GM08714 (cell line): ENCODE measurements around the gene TRANK1.

ENCODE experiments used
- H3K4me3 ChIP-seq: fragments of 200-500 bp; sonication (Bioruptor generic); 2 replicates; pipeline ENCODE4 v1.5.1; 2014; ENCODE audit warnings: mild to moderate bottlenecking, low read length, inconsistent platforms
- ZNF274 ChIP-seq: IDR thresholded peaks from 2 replicates; pipeline ENCODE4 v1.6.1; 2012; ENCODE audit warnings: mild to moderate bottlenecking, low read depth, low read length

Gene TRANK1

DNA sequence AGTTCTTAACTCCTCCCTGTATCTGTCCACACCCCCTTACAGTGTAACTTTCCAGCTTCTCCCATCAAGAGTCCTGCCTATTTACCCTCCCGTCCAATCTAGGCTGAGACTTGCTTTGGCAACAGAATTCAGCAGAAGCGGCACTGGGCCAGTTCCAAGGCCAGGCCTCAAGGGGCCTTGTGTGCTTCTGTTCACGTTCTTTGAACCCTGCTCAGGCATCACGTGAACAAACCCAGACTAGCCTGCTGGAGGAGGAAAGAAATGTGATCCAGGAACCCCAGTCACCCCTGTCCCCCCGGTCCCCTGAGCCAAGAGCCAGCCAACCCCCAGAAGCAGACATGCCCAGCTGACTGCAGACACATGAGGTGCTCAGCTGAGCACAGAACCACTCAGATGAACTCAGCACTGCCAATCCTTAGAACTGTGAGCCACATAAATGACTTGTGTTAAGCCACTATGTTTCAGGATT, 104.4 kb downstream of the TRANK1 start:
- no peak overlapping the region for H3K4me3 ChIP-seq
- TF ChIP-seq ZNF274: no peak

DNA sequence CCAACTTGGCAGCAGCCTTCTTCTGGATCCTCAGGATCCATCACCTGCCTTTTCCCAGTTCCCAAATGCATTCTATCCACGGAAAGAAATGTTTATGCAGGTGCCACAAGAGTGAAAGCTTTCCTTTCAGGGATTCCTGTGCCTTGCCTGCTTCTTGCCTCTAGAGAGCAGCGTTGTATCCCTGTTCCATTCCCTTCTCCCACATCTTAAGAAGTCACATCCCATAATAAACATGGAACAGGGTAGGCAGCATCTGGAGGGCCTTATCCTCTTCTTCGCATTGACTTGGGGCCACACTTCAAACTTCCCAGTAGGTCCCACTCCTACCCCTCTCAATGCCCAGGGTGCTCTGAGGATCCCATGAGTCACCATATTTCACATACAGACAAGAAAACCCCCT, 107.8 kb downstream of the TRANK1 start:
- no peak for TF ChIP-seq ZNF274
- no peak overlapping the region for H3K4me3 ChIP-seq

DNA sequence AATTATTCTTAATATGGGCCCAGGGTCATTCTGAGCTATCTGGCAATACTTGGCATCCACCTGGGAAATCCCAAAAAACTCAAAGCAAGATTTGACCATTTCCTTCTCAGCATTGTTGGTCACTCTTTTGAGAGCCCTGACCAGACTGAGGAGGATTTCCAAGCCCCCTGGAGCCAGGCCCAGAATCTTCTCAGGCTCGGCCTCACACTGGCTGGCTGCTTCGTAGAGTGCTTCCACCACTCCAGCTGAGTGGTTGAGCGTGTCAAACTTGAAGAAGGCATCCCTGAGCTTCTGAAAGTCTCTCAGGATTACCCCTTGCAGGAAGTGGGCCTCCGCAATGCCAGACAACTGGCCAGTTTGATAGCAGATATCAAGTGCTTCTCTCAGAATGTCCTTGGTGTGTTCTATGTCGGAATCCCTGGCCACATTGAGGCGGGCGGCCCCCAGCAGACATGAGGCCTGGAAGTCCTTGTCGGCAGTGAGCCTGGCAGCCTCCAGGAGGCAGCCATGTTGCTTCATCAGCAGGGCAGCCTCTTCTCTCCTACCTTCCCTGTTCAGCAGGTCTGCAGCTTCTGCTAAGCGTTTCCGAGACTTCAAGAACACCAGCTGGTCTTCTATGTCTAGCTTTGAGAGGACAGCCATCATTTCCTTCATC, 111.6 kb downstream of the TRANK1 start:
- H3K4me3 ChIP-seq: no peak overlapping the region
- TF ChIP-seq ZNF274: no peak

DNA sequence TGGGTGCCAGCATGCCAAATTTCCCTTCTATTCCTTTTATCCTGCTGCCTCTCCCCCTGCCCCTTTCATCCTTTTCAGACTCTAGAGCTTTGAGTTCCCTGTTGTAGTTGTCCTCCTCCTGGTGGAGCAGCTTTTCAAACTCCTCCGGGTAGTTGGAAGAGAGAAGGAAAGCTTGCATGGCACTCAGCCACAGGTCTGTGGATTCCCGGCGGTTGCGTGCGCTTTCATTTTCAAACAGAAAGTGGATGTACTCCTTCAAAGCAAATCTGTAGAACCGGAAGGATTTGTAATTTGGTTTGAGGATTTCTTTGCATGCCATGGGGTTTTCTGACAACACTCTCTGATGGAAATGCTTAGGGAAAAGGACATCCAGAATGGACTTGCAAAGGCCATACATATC, 112.4 kb downstream of the TRANK1 start:
- no peak overlapping the region for H3K4me3 ChIP-seq
- TF ChIP-seq ZNF274: no peak

DNA sequence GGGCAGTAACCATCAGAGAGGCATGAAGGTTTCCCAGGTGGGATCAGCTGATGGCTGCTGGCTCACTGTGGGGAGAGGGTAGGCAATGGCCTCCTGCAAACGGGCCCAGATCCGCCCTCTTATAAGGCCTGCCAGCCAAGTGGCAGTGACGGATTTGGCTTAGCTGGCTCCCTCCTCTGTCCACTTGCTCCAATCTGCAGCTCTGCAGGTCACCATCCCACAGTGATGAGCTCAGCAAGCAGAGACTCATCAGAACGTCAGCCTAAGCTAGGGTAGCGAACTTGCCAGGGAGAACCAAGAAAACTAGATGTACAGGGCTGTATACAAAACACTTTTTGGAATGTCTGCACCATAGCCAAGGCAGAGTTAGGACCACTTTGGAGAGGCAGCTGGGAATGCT, 117.7 kb downstream of the TRANK1 start:
- TF ChIP-seq ZNF274: no peak
- no peak overlapping the region for H3K4me3 ChIP-seq

DNA sequence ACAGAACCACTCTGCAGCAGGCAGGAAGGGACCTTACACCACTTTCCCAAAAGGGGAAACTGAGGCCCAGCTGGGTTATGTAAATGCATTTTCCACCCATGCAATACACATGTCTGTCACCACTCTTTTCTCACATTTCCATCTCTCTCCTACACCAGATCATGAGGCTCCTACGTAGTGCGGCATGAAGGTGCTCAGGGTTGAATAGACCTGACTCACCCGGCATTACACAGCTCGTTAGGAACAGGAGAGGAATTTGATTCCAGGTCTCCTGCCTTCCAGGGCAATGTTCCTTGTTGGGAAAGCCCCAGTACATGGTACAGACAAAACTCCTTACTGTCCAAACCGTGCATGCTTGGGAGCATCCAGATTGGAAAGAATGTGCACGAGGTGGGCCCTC, 118.6 kb downstream of the TRANK1 start:
- no peak overlapping the region for H3K4me3 ChIP-seq
- no peak for TF ChIP-seq ZNF274

DNA sequence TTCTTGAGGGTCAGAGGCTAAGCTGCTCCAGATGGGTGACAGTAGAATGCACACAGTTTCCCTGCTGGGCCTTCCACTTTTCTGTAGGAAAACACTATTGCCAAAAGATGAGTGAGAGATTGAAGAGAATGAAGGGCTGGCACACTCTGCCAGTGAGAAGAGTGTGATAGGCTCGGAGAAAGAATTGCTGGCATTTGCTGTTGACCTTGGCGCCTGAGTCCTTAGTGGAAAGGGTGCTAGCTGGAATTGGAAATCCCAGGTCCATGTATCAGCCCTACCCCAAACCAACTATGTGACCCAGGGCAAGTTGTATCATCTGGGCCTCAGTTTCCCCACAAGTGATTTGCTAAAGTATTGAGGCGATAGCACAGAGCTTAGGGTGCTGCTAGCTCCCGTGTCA, 120.4 kb downstream of the TRANK1 start:
- TF ChIP-seq ZNF274: no peak
- H3K4me3 ChIP-seq: no peak overlapping the region

DNA sequence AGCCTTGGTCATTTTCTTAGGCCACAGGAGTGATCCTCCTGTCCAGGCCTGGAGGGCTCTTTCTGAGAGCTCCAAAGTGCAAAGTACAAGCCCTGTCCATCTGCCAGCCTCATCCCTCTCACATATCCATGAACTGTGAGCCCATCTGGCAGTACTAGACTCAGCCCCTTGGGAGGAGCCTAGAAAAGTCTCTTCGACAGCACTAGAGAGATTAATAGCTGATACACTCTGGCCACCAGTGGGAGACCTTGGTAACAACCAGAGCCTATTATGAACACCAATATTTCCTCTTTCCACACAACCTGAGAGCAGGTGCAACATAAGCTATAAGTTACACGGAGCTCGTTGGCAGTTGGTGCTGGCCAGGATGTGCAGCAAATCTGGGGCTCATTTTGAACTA, 121.0 kb downstream of the TRANK1 start:
- TF ChIP-seq ZNF274: no peak

DNA sequence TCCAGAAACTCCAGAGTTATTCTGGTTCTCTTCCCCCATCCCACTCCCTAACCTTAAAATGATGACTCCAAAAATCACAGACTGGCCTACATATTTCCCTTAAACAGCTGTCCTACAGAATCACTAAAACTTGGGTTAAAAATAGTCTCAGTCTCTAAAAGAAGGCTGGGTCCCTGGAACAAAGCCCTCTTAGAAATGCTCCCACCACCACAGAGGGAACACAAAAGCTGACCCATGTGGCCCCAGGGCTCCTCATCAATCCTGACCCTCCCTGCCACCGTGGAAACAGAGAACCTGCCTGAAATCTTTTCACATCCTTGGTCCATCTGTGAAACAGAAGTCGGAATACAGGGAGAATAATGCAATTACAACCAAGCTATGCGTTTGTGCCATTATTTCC, 124.8 kb downstream of the TRANK1 start:
- no peak overlapping the region for H3K4me3 ChIP-seq
- no peak for TF ChIP-seq ZNF274

More for the DNA sequence above, 121.0 kb downstream of the TRANK1 start:
- no peak overlapping the region for H3K4me3 ChIP-seq

DNA sequence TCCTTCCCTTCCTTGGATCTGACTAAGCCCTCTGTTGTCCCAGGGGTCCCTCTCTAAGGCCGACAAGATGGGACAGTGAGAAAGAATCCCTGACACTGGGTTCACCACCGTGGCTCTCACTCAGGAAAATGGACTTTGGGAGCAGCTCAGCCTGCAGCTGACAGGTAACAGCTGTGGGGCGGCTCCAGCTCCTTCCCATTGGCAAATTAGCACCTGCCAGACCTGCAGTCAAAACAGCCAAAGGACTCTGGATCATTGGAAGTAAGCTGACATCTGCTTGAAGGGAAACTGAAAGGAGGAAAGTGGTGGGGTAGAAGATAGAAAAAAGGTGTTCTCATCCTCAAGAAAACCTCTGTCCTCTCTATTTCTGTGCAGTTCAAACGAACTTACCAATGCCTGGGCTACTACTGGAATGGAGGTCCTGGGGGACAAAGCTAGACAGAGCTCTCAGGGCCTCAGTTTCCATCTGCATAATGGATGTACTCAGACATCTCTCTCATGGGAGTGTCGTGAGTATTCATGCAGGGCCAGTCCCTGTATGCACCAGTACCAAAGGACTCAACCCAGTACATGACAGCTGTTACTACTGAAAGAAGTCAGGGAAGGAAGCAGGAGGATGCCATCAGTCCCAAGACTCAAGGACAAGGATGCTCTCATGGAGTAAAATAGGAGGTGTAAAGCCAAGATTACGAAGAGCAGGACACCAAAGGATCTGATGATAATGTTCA, 126.9 kb downstream of the TRANK1 start:
- no peak for TF ChIP-seq ZNF274

DNA sequence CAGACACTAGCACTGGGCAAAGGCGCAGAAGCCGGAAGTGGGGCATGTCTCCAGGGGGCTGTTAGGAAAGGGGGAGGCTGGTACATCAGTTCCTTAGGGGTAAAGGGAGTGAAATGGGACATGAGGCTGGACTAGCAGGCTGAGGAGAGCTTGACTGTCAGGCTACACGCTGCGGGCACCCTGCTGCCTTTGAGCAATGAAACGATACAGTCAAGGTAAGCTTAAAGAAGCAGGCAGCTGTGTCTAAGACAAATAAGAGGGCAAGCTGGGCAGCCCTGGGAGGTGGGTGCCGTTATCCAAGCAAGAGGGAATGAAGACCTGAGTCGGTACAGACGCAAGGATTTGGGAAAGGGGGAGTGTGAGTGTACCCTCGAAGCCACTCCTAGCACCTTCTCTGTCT, 129.5 kb downstream of the TRANK1 start:
- no peak for TF ChIP-seq ZNF274
- no peak overlapping the region for H3K4me3 ChIP-seq

More for the DNA sequence above, 126.9 kb downstream of the TRANK1 start:
- H3K4me3 ChIP-seq: no peak overlapping the region

DNA sequence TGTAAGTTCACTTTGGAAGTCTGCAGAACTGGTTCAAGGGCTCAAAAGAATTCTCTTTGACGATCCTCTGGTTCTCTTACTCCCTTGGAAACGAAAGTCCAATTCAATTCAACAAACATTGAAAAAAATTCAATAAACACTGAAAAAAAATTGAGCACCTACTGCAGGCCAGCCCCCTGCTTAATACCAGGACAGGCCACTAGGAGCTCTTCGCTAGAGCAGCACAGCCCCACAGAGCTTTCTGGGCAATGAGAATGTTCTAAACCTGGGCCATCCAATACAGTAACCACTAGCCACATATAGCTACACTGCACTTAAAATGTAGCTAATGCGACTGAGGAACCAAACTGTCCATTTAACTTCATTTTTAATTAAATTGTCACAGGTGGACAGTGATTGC, 130.1 kb downstream of the TRANK1 start:
- H3K4me3 ChIP-seq: no peak overlapping the region
- no peak for TF ChIP-seq ZNF274

DNA sequence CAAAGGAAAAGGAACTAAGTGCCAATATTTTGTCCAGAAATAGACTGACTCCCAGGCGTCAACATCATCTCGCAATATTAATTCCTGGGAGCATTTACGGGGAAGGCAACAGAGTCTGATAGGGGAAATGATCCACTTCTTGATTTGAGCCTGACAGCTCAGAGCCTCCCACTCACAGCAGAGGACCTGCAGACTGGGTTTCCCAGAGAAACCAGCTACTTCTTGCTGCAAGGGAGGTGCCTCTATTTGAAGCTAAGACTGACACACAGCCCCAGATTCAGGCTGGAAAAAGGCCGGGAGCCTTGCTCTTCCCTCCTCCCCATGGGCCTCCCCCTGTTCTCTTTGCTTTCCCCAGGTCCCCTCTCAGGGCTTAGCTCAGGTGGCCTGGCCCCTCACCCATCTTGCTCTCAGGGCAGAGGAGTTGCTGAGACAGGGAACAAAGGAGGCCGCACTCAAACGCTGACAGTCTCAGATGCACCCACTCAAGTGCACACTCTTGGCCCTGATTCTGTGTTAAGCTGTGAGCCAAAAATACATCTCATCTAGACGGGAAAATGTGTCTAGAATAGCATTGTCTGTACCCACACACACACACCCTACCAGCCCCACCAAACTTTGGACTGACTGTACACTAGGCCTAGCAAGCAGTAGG, 130.7 kb downstream of the TRANK1 start:
- TF ChIP-seq ZNF274: no peak

DNA sequence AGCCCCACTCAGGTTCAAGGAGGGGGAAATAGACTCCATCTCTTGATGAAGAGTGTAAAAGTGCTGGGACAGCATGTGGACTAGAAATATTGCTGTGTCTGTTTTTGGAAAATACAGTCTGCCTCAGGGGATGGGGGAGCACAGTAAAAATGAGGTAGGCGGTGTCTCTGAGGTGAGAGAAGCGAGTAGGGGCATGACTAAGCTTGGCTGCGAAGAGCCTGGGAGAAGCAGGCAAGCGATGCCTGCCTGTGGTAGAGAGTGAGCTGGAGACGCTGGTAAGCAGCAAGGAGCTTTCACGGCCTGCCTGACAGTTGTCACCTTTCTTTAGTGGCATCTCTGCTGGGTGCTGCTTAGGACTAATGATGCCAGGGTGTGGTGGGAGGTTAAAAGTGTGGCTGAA, 131.5 kb downstream of the TRANK1 start:
- TF ChIP-seq ZNF274: no peak
- no peak overlapping the region for H3K4me3 ChIP-seq

More for the DNA sequence above, 130.7 kb downstream of the TRANK1 start:
- H3K4me3 ChIP-seq: no peak overlapping the region

DNA sequence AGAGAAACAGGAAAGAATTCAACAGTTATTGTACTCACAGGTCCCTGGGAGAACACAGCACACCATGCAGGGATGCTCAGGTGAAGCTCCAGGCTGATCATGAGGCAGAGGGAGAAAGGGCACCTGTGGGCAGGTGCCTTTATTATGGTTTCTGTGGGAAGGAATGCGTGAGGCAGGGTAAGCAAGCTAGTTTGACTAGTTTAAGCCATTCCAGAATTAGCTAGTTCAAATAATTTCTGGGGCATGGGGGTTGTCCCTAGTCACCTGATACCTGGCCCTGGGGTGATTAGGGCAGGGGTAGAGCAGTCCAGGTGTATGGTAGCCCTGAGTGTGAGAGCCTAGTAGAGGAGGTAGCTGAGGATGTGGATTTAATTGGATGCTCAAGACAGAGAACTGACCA, 132.6 kb downstream of the TRANK1 start:
- no peak overlapping the region for H3K4me3 ChIP-seq
- no peak for TF ChIP-seq ZNF274

DNA sequence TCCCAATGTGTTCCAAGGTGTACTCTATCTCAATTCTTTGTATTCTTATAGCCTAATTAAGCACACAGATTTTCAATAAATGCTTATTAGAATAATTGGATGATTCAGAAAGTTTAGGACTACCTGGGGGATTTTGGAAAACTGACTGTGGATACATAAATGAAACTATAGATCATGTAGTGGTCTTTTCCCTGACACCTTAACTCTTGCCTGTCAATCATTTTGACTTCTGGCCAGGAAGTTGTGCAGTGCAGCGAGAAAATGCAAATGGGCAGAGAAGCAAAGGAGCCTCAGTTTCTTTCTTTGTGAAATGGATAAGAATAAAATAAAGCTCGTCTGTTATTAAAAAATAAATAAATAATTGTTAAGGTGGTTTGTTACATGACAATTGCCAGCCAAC, 133.1 kb downstream of the TRANK1 start:
- H3K4me3 ChIP-seq: no peak overlapping the region
- TF ChIP-seq ZNF274: no peak
